HL-60 (cell line): ENCODE results near the gene AIFM3.

Experiments used
- DNase-seq, 2 experiments: peaks; one replicate each; pipeline ENCODE4 v3.0.0-alpha.2; 2010 to 2020; ENCODE audit warnings: low read depth in 1 of 2, low spot score in 1 of 2
- H3K27ac ChIP-seq: fragments of 250-450 bp; sonication (Bioruptor Pico); replicated peaks from 2 replicates; pipeline ENCODE4 v1.5.1; 2020; ENCODE audit warnings: mild to moderate bottlenecking, moderate library complexity
- H3K27me3 ChIP-seq: fragments of 250-450 bp; sonication (Bioruptor Pico); 2 replicates; pipeline ENCODE4 v1.5.1; 2021; ENCODE audit warnings: mild to moderate bottlenecking, moderate library complexity; ENCODE audit not compliant: insufficient read depth, poor library complexity, severe bottlenecking
- H3K4me3 ChIP-seq: replicated peaks from 2 replicates; pipeline ENCODE4 v1.5.1; 2011; ENCODE audit warnings: mild to moderate bottlenecking, control low read depth, low read length; ENCODE audit not compliant: insufficient read depth
- CTCF ChIP-seq: IDR thresholded peaks from one replicate; pipeline ENCODE4 v1.5.1; 2011; ENCODE audit warnings: low read length, control low read depth, inconsistent platforms; ENCODE audit not compliant: insufficient read depth
- GABPA ChIP-seq: IDR thresholded peaks from 2 replicates; pipeline ENCODE4 v1.6.1; 2012; ENCODE audit warnings: low read depth
- POLR2AphosphoS5 ChIP-seq: IDR thresholded peaks from 2 replicates; pipeline ENCODE4 v1.6.1; 2012; ENCODE audit warnings: low read depth
- REST ChIP-seq: IDR thresholded peaks from 2 replicates; pipeline ENCODE4 v1.6.1; 2012; ENCODE audit warnings: low read depth; ENCODE audit not compliant: insufficient replicate concordance
- SPI1 ChIP-seq: IDR thresholded peaks from 2 replicates; pipeline ENCODE4 v1.6.1; 2012; ENCODE audit warnings: low read depth, mild to moderate bottlenecking, borderline replicate concordance

Gene AIFM3

DNA sequence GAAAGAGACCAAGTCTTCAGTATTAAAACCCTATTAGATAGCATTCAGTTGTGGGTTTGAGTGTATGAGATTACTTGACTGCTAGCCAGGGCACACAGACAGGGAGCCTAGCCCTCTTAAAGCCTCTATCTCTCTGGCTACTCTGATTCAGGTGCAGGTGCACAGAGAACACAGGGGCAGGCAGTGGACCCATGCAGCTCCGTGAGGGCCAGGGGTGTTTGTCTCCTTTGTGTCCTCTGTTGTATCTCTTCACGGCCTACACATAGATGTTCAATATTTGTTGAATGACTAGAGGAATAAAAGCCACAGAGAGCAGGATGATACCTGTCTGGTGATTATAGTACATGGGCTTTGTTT, 21.5 kb upstream of the AIFM3 start:
- DNase-seq = no peak
- TF ChIP-seq GABPA = no peak
- no peak for TF ChIP-seq SPI1
- TF ChIP-seq CTCF = no peak
- TF ChIP-seq POLR2AphosphoS5 = no peak
- no peak for TF ChIP-seq REST
- no peak overlapping the region for H3K4me3 ChIP-seq
- H3K27ac ChIP-seq = no peak overlapping the region
- H3K27me3 ChIP-seq = no peaks in the 10 kb centered on the region

- Histone ChIP-seq H3K4me3 (no peak overlapping the region), H3K27me3 (no peaks in the 10 kb centered on the region), H3K27ac (no peak overlapping the region)
- TF ChIP-seq POLR2AphosphoS5 = no peak
- TF ChIP-seq GABPA = no peak
- no peak for TF ChIP-seq CTCF
- TF ChIP-seq REST = no peak
- TF ChIP-seq SPI1 = no peak
- no peak for DNase-seq
These were observed 20.7 kb upstream of the AIFM3 start for GRCh38 chr22:20946080-20946986.

GRCh38 chr22:20946991-20947390, 20.1 kb upstream of the AIFM3 start:
- H3K27ac ChIP-seq = no peak overlapping the region
- no peak for DNase-seq

More at GRCh38 chr22:20946991-20947390, 20.1 kb upstream of the AIFM3 start:
- no peaks in the 10 kb centered on the region for H3K27me3 ChIP-seq
- TF ChIP-seq REST = no peak
- no peak overlapping the region for H3K4me3 ChIP-seq
